HG02610 (cell line): ENCODE data around the gene MORN5.

ENCODE experiments used
- ATAC-seq: cut with Tn5 transposase; IDR thresholded peaks from one replicate; pipeline ENCODE4 v1.9.1; 2021; ENCODE audit warnings: mild to moderate bottlenecking, moderate library complexity; ENCODE audit not compliant: unreplicated experiment

The MORN5 gene

DNA sequence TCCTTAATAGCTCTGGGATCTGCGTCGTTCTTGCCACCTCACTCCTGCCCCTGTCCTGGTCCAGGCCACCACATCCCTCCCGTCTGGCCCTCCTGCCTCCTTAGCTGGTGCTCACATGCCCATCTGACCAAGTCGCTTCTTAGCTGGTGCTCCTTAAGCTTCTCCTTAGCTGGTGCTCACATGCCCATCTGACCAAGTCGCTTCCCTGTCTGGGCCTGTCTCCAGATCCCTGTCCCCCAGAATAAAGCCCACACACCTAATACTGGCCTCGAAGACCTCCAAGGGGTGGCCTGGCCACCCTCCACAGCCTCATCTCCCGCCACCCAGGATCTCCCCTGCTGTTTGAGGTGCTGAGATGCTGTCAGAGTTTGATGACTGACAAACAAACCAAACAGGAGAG, 35.2 kb upstream of the MORN5 start:
- ATAC-seq = no peak

DNA sequence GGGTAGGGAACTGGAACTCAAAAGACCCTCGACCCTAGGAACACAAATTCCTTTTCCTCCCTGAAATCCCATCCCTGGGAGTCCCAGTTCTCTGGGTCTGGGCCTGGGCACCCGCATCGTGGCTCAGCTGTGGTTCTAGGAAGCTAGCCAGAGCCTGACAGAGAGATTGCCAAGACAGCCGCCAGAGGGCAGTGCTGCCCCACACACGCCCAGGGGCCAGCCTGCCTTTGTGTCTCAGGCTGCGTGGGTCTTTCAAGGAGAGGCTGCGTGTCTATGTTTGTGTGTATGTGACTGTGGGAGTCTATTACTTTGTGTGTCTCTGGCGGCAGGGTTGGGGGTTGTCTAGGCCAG, 34.6 kb upstream of the MORN5 start:
- peak; percentile 68 for ATAC-seq

DNA sequence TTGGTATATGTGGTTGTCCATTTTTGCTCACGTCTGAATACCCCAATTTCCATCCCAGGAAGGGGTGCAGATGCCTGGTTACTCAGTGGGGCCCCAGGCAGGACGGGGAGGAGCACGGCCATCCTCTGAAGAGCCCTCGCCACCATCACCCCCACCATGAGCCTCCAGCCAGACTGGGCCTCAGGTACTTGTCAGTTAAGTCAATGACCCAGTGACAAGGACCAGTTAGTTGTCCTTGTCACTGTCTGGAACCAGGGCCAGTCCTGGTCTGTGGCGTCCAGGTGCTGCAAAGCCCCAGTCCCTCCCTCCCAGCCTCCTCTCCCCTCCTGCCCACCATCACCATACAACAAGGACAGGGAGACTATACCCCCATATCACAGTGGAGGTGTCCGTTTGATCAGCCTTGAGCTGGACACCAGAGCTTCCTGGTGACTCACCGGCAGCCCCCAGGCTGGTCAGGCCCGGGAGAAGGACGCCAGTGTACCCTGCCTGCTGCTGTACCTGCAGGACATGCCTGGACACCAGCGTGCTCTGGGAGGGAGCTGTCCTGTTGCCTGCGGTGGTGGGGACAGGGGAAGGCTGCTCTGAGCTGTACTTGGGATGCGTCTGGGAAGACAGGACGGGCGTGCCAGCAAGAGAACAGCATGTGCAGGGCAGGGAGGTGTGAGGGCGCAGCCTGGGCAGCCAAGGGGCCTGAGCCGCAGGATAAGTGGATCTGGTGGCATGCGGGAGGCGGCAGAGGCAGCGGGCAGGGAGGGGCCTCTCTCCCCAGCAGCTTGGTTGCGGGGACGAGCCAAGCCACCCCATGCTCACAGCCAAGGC, 34.0 kb upstream of the MORN5 start:
- ATAC-seq = no peak

DNA sequence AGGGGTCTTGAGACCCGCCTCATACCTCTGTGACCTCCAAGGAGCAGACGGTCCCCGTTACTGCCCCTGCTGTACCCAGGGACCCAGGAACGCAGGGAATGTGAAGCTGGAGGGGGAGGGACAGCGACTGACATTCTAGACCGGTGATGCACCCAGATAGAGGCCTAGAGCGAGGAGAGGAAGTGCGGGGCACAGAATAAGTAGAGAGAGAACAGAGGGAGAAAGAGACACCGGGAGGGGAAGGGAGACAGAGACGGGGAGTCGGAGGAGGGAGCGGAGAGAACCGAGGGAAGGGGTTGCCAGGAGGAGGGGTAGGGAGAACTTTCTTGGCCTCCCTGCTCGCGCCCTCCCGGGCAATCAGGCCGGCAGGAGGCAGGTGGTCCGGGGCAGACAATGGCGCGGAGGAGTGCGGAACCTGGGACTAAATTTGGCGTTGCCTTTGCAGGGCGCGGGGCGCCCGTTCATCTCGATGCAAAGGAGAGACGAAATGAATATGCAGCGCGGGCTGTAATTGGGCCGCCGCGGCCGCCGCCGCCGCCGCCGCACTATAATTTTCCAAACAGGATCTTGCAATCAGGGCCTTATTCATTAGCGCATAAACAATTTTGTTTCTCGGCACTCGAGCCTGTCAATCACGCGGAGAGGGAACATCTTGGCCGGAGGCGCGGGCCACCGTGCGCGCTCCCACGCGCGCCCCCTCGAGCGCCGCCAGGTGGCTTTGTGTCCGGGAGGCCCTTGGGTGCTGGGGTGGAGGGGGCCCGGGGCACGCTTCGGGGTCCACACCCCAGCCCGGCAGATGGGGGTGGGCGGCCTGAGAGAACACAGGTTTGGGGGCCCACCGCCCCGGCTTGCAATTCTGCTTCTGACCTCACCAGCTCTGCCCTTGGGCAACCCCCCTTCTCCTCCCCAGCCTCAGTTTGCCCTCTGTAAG, 33.1 kb upstream of the MORN5 start:
- no peak for ATAC-seq

DNA sequence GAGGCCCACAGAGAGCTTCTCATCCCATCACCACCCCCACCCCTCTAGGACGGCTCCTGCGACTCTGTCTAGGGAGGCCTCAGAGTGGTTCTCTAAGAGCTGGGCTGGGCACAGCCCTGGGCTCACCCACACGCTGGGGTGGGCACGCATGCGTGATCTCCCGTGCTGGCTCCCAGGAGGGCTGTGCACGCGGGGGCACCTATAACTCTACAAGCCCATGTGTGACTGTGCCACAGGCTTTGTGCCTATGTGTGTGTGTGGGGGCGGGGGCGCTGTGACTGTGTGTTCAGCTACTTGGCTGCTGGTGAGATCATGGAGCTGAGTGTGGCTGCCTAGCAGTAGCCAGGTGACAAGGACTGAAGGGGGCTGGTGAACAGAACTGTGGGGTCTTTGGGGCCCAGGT, 32.3 kb upstream of the MORN5 start:
- no peak for ATAC-seq

DNA sequence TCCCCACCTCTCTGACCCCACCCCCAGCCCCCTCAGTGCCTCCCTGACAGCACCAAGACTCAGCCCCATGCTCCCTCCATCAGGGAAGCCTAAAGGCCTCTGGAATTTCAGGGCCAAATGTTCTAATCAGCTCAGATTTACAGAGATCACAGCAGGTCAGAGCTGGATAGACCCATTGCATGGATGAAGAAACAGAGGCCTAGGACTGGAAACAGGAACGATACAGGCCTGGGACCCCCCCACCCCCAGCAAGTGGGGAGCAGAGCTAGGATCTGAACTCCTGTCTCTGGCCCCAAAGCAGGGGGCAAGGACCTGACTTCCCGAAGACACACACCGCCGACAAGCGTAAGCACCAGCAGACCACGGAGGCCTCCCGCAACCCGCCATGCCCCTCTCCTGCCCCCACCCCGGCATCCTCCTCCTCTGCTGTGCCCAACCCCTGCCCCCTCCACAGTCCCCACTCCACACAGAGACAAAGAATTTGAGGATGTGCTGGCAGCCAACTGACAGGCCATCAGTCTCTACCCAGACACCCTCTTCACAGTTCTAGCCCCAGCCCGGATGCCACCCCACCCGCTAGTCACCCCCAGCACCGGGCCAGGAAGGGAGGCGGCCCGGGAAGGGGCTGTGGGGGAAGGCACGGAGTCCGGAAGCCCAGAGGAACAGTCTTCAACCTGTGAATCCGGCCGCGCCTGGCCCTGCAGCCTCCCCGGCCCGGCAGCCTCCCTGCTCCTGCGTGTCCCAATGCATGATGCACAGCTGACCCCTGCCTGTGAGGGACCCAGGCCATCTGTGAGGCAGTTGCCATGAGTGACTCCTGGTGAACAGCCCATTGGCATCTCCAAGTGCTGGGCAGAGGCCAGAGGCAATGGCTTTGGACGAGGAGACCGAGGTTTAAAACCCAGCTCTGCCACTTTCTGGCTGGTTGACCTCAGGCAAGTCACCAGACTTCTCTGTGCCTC, 31.4 kb upstream of the MORN5 start:
- no peak for ATAC-seq

DNA sequence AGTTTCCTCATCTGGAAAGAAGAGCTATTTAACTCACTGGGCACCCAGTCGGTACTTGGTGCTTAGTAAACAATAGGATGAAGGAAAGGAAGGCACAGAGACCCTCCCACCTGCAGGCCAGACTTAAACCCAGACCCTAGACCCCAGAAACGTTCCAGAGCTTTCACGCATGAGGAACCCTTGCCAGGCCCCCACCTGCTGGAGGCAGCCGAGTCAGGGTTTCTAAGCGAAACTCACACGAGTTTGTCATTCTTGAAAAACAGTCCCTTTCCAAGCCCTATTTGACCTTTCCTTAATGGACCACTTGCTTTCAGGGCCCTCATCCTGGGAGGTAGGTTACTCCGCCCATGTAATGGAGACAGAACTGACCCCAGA, 30.8 kb upstream of the MORN5 start:
- no peak for ATAC-seq

DNA sequence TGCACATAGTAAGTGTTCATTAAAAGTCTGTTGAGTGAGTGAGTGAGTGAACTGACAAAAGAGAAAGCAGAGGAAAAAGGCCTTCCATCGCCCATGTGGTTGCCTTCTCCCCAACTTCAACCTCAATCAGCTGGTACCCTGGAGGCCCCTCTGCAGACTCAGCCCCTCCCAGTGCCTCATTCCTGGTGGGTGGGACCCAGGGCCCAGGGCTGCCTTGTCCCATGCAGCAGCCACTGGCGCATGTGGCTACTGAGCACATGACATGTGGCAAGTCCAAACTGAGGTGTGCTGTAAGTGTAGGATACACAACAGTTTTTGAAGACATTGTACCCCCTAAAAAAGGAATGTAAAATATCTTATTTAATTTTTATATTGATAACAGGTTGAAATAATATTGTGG, 29.7 kb upstream of the MORN5 start:
- no peak for ATAC-seq

DNA sequence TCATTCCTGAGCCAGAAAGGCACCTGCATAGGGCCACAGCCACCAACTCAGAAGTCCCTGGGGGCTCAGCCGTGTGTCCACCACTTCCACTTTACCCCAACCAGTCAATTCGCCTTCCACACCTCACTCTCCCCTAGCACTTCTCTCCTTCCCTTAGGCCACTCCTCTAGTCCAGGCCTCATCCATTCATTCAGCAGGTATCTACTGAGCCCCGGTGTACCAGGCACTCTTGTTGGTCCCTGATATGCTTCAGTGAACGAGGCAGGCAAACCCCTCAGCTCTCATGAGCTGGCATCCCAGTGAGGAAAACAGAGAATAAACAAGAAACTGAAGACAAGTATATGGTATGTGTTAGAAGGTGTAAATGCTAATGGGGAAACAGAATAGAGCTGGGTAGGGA, 28.9 kb upstream of the MORN5 start:
- ATAC-seq = no peak

DNA sequence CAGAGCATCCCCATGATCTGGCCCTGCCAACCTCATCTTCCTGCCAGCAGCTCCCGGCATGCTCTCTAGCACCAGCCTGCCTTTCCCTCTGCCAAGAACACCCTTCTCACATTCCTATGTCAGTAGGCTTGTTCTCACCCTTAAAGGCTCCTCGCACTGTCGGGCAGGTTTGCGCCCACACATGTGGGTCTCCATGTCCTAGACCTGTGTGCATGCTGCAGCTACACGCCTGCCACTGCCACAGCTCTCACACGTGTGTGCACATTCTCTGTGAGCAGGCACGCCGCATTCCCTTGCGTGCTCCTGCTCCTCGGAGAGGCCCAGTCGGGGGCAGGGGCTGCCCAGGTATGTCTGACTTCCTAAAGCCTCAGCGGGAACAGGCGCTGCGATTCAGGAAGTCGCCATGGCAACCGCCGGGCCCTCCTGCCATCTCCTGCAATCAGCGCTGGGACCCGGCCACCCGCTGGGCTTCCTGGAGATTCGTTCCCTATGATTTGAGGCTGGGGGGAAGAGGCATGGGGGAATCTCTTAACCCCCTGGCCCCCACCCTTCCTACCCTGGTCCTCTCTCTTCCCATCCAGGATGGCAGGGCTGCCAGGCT, 28.2 kb upstream of the MORN5 start:
- no peak for ATAC-seq

DNA sequence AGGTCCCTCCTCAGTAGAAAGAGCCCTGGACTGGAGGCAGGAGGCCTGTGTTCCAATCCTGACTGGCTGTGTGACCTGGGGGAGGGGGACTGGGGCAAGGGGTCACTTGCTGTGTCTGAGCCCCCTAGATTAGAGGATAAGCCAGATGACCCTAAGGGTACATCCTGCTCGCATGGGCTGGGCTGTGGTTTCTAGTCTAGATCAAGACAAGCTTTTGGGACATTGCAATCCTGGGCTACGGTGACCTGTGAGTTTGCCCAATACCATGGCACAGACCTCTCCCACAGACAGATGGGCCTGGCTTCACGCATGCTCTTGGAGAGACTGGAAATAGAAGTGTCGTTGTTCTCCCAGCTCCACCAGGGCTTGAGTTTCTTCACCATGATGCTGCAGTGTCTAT, 27.2 kb upstream of the MORN5 start:
- ATAC-seq = no peak

DNA sequence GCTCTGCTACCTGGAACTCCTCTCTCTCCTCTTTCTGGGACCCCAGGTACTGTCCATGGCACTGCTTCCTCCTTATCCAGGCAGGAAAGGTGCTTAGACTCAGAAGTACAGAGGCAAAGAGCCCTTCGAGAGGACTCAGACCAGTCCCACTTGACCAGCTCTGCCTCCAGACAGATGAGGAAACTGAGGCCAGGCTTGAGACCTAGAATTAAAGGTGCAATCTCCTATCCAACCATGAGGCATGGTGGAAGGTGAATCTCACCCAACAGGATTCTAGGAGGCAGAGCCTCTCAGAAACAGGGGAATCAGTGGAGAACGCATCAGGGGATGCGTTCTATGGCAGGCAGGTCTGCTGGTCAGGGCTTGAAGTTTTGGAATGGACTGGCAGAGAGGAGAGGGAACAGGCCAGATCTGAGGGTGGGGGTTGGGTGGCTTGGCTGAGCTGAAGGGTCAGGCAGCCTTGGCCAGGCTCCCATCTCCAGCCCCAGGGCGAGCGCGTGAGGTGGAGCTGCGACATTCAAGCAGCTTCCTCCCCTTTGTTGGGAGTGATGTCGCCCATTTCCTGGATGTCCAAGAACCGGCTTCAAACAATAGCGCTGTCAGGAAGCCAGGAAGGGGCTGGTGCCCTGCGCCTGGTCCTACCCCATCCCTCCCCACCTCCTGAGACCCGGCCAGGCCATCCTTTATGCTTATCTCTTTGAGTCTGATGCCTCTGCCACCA, 26.3 kb upstream of the MORN5 start:
- no peak for ATAC-seq

DNA sequence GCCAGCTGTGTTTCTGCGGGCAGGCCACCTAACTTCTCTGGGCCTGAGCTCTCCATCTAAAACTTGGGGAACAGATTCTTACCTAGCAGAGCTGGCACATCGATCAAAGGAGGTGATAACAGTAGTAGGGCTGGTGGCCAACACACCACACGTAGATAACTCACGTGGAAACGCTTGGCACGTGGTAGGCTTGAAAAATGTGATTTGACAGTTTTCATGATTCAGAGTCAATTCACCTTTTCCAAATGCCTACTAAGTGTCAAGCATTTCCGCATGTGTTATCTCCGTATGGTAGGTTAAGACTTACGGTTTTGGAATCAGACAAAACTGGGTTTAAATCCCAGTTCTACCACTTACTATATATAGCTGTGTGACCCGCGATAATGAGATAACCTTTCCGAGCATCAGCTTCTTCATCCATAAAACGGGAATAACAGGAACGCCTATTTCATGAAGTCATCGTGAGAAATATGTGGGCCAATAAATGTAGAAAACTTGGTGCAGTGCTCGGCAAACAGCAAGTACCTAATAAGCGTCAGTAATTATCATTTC, 25.6 kb upstream of the MORN5 start:
- ATAC-seq = no peak

DNA sequence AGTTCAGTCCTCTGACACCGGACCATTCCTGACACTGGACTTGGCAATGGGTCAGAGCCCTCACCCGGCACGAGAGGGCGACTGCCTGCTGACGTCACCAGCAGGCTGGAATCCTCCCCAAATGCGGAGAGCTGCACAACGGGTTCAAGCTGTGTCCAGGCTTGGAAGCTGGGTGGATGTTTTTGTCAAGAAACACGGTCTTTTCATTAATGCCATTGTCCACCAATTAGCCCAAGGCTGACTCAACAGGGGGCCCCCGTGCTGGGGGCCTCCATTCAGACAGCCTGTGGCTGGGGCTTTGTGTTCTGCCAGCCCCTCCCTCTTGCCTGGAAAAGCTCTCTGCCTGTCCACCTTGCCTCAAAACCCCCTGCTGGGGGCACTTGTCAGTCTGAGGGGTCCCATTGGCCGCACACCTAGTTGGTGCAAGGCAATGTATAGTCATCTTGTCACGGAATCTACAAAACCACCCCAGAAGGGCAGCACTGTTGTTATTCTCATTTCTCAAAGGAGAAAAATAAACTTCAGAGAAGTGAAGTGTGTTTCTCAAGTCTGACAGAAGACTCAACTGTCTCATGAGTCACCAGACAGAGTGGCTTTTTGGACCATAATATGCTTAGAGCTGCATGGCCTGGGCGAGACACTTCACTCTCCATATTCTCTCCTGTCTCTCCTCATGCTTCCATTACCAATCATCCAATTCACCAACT, 24.7 kb upstream of the MORN5 start:
- no peak for ATAC-seq

DNA sequence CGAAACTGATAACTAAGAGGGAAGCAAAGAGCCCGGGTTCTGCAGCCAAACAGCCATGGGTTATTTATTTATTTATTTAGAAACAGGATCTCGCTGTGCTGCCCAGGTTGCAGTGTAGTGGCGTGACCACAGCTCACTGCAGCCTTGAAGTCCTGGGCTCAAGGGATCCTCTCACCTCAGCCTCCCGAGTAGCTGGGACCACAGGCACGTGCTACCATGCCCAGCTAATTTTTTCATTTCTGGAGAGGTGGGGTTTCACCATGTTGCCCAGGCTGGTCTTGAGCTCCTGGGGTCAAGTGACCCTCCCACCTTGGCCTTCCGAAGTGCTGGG, 24.2 kb upstream of the MORN5 start:
- ATAC-seq = no peak

DNA sequence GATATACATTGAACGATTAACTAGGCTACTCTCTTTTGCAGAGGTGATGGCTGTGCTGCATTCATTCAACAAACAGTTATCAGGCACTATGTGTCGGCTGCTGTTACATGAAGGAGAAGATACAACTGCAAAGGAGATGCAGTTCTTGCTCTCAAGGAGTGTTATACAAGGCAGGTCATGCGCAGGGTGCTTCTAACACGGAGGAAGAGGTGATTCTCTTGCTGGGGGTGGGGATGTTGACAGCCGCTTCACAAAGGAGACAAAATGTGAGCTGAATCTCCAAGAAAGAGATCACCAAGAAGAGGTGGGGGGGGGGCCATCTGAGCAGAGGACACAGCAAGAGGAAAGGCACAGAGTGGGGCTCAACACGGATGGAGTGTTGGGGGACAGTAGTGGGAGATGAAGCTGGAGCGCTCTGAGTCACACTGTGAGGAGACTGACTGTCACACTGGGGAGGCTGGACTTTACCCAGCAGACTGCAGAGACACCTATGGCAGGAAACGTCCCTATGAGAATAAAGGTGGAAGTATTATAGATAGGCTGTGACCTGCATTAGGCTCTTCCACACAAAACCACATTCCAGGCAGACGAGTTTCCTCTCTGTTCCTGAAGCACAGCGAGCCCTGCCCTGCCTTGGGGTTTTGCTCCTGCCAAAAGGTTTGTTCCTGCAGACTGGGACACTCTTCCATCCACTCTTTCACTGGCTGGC, 21.0 kb upstream of the MORN5 start:
- no peak for ATAC-seq

DNA sequence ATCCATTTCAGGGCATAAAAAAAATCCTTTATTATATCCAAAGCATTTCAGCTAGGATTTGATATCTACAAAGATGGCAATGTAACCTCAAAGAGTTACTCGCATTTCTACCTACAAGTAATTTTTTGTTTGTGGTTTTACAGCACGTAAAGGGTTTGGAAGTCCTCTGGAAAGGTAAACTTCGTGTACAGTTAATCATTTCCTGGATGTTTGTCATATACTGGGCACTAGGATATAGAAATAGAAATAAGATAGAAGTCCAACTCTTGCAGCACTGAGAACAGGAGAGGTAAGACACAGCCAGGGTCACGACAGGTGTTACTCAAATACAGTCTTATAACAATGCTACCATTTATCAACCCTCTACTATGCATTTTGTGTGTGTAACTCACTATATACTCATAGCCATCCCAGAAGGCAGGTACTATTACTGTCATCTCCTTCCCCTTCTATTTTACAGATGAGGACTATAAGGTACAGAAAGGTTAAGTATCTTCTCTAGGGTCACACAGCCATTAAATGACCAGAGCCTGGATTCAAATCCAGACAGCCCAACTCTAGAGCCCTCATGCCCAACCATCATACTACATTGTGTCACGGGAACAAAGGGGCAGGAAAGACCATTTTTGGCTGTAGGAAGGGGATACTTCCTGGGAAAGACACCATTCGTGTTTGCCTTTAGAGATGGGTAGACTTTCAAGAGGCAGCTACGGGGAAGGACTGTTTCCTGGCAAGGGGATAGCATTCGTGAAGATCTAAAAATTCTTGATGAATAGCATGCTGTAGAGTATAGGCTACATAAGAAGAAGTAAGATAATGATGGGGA, 19.1 kb upstream of the MORN5 start:
- no peak for ATAC-seq

DNA sequence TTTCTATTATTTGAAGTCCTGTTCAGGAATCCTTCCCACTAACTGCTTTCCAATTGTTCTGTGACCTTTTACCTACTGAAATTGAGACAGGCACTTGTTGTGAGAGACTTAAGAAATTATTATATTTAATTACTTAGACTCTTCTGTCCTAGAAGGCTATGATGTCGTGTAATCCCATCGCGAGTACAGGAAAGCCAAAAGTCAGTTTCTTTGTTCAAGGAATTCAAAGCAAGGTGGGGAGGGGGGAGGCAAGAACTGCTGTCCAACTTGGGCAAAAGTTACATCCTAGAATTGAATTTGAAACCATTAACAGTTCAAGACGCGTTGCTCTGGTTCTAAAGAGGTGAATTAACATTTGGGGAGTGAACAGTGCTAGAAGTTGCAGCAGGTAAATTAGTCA, 18.0 kb upstream of the MORN5 start:
- ATAC-seq = no peak
